Fibroblast of villous mesenchyme (primary cell): ENCODE measurements around the gene UQCC3. TPM values are rescaled to one million over a fixed set of nuclear protein-coding genes. Genes with fewer than 3 reads are reported as not detected.

ENCODE experiments used
- DNase-seq: peaks from one replicate; pipeline ENCODE4 v3.0.0-alpha.2; 2010; ENCODE audit warnings: low read depth
- H3K4me3 ChIP-seq: 2 replicates; pipeline ENCODE4 v1.5.1; 2011; ENCODE audit warnings: low read depth, mild to moderate bottlenecking, low read length
- CTCF ChIP-seq: IDR thresholded peaks from 2 replicates; pipeline ENCODE4 v1.5.1; 2012; ENCODE audit warnings: low read depth, mild to moderate bottlenecking, low read length; ENCODE audit not compliant: insufficient read depth
- total RNA-seq: library from RNA; depleted of rRNA; stranded (reverse); fragments of >200 nt; gene quantifications from 2 replicates; pipeline ENCODE4 v1.2.3, GENCODE V29; 2012

Gene UQCC3
- total RNA-seq, 1 donor = 6.5 TPM

DNA sequence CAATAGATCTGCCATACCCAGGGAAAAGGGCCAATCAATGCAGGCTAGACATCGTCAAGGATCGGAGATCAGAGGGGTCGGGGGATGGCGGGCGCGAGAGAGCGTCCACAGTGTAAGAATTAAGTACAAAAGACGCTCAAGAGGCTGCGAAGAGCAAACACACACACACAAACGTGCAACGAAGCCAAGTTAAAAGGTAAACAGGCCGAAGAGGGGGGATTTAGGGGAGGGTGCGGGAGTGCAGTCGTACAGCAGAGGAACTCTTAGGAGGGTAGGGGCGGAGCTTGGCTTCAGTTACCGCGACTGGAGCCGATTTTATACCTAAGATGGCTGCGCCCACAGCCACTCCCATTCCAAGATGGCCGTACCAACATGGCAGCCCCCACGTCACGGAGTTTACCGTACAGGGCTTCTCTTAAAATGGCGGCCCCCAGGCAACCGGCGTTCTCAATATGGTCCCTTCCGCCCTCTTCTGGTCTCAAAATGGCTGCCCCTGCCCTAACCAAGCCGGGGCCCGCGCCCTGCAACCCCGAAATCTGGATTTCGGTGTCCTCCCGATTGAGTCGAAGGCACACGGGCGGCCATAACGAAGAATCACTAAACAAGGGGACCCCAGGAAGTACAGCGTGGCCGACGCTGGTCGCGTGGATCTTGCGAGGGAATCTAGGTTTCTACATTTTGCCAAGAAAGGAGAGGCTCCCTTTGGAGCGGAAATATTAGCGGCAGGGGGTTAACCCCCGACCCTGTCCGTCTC lies 38.0 kb downstream of the UQCC3 start:
- TF ChIP-seq CTCF = no peak
- H3K4me3 ChIP-seq = peak overlapping the region; percentile 66
- DNase-seq = peak; percentile 98

GRCh38 chr11:62710001-62710345 lies 38.5 kb downstream of the UQCC3 start:
- no peak for TF ChIP-seq CTCF
- peak; percentile 72 for DNase-seq
- peak overlapping the region; percentile 66 for H3K4me3 ChIP-seq

- no peak overlapping the region for H3K4me3 ChIP-seq
- no peak for DNase-seq
- TF ChIP-seq CTCF = no peak
Measured at GRCh38 chr11:62712276-62712812, 40.9 kb downstream of the UQCC3 start.

DNA sequence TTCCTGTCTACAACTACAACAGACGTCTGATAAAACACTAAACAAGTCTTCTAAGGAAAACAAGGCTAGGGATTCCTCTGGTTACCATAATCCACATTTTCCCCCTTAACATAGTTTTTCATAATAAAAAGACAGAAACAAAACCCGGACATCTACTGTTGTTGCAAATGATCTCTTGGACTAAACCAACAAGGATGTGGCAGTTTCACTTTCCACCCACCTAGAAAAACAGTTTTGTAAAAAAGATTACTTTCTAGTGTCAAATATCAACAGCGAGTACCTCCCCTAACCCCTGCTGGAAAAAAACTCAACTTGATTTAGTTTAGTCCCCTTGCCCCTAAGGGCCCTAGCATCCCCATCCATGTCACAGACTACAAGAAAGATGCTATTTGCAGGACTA lies 41.4 kb downstream of the UQCC3 start:
- no peak overlapping the region for H3K4me3 ChIP-seq
- TF ChIP-seq CTCF = no peak
- no peak for DNase-seq

- DNase-seq = no peak
- no peak overlapping the region for H3K4me3 ChIP-seq
- no peak for TF ChIP-seq CTCF
Measured at GRCh38 chr11:62713343-62713742, 41.9 kb downstream of the UQCC3 start.

GRCh38 chr11:62715150-62716130 lies 44.0 kb downstream of the UQCC3 start:
- no peak for TF ChIP-seq CTCF
- no peak overlapping the region for H3K4me3 ChIP-seq
- DNase-seq = no peak
